NK-92 (cell line): ENCODE data around the gene AAMP.
A peak's percentile ranks its signal among the peaks of the same experiment; 100 is the strongest.

Experiments
- DNase-seq: peaks from one replicate; lab custom pipeline; 2025; ENCODE audit not compliant: unreplicated experiment; lab: John Stamatoyannopoulos, UW

The AAMP gene

GRCh38 chr2:218294430-218295022, 24.6 kb upstream of the AAMP start:
- no peak for DNase-seq

- no peak for DNase-seq
These were observed 23.9 kb upstream of the AAMP start for GRCh38 chr2:218293715-218294429.

- DNase-seq: no peak
These were observed 22.4 kb upstream of the AAMP start, which contains the start of gene TMBIM1 for GRCh38 chr2:218292048-218293014. TSS of gene TMBIM1 (minus strand) at chr2:218292503. CDS start at chr2:218282141, 10,362 bp downstream.

- no peak for DNase-seq
These were observed 21.5 kb upstream of the AAMP start for GRCh38 chr2:218291318-218292047.

- DNase-seq: no peak
These were observed 20.7 kb upstream of the AAMP start for GRCh38 chr2:218290316-218291261.

- no peak for DNase-seq
These were observed 19.8 kb upstream of the AAMP start for GRCh38 chr2:218289639-218290315.

GRCh38 chr2:218286570-218287459, 16.9 kb upstream of the AAMP start:
- peak; percentile 5 for DNase-seq

GRCh38 chr2:218285604-218286003, 15.7 kb upstream of the AAMP start:
- DNase-seq: no peak

- no peak for DNase-seq
These were observed 14.3 kb upstream of the AAMP start for GRCh38 chr2:218284106-218284811.

GRCh38 chr2:218282173-218282991, 12.4 kb upstream of the AAMP start:
- DNase-seq: no peak

GRCh38 chr2:218281449-218281848, 11.5 kb upstream of the AAMP start:
- DNase-seq: no peak

GRCh38 chr2:218280260-218280870, 10.4 kb upstream of the AAMP start:
- no peak for DNase-seq

- no peak for DNase-seq
These were observed 8.8 kb upstream of the AAMP start for GRCh38 chr2:218278531-218279360.

GRCh38 chr2:218277921-218278320, 8.0 kb upstream of the AAMP start:
- DNase-seq: no peak

- no peak for DNase-seq
These were observed 7.2 kb upstream of the AAMP start for GRCh38 chr2:218276986-218277755.
